Glutamatergic neuron (in vitro differentiated cells): ENCODE data around the gene SLC66A1. TPM values are rescaled to one million over a fixed set of nuclear protein-coding genes. Genes with fewer than 3 reads are reported as not detected.
A peak's percentile ranks its signal among the peaks of the same experiment; 100 is the strongest.
"Not testable (repeated sequence)": the region's sequence is repeated elsewhere in the genome, so short reads cannot be mapped to it uniquely, and the experiment has no call there.

Source experiments
- DNase-seq: peaks from one replicate; pipeline ENCODE4 v3.0.0; 2022
- H3K27ac Mint-ChIP-seq: one replicate; pipeline ENCODE4 v1.8.0; 2020; ENCODE audit warnings: mild to moderate bottlenecking, mixed read lengths, inconsistent platforms; ENCODE audit not compliant: unreplicated experiment
- H3K27me3 Mint-ChIP-seq: one replicate; pipeline ENCODE4 v1.8.0; 2020; ENCODE audit warnings: mild to moderate bottlenecking, moderate library complexity, mixed read lengths, inconsistent platforms; ENCODE audit not compliant: unreplicated experiment
- H3K36me3 Mint-ChIP-seq: one replicate; pipeline ENCODE4 v1.8.0; 2020; ENCODE audit warnings: mild to moderate bottlenecking, mixed read lengths, inconsistent platforms; ENCODE audit not compliant: unreplicated experiment
- H3K4me1 Mint-ChIP-seq: one replicate; pipeline ENCODE4 v1.8.0; 2020; ENCODE audit warnings: mild to moderate bottlenecking, low read depth, mixed read lengths, inconsistent platforms; ENCODE audit not compliant: unreplicated experiment
- H3K4me3 Mint-ChIP-seq: one replicate; pipeline ENCODE4 v1.8.0; 2020; ENCODE audit warnings: mild to moderate bottlenecking, mixed read lengths, inconsistent platforms; ENCODE audit not compliant: unreplicated experiment
- H3K9me3 Mint-ChIP-seq: one replicate; pipeline ENCODE4 v1.8.0; 2020; ENCODE audit warnings: mild to moderate bottlenecking, moderate library complexity, mixed read lengths, inconsistent platforms; ENCODE audit not compliant: unreplicated experiment
- total RNA-seq: library from RNA; stranded (reverse); fragmentation: NEBNext Ultra II Directional; extraction: Animal tissue kit (Norgen Biotek cat#: 25700); gene quantifications from one replicate; pipeline ENCODE4 v1.2.1, GENCODE V29; 2021; ENCODE audit not compliant: unreplicated experiment
- TF ChIP-seq, protein P1 (sequence below): fragments of 200-600 bp; sonication (generic); IDR thresholded peaks from one replicate; pipeline ENCODE4 v1.5.0; 2021; ENCODE audit not compliant: partially characterized antibody, unreplicated experiment

The SLC66A1 gene
- total RNA-seq, 1 donor from 2014 or later: 41.1 TPM

DNA sequence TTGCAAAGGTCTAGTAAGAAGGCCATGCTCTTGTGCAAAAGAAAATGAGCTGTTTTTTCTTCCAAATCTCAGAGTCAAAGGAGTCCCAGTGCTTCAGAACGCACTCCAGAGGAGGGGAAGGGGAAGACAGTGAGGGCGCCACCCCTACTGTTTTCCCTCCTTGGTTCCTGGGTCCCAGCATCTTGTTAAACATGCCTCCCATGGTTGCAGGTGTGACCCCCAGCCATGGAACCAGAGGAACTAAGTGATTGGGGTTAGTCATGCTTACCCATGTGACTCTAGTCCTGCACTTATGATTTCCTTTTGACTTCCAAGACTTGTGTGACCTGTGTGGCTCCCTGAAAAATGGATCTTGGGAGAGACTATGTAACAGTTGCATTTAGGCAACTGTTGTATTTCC is 17.5 kb upstream of the SLC66A1 start:
- Mint-ChIP-seq H3K4me3 (no peak overlapping the region), H3K4me1 (no peaks in the 10 kb centered on the region), H3K36me3 (peaks cover 49% of the 10 kb centered on the region), H3K27me3 (peaks cover 6% of the 10 kb centered on the region), H3K27ac (no peak overlapping the region), H3K9me3 (peaks cover 3% of the 10 kb centered on the region)
- DNase-seq: no peak
- TF ChIP-seq, protein P1, sequence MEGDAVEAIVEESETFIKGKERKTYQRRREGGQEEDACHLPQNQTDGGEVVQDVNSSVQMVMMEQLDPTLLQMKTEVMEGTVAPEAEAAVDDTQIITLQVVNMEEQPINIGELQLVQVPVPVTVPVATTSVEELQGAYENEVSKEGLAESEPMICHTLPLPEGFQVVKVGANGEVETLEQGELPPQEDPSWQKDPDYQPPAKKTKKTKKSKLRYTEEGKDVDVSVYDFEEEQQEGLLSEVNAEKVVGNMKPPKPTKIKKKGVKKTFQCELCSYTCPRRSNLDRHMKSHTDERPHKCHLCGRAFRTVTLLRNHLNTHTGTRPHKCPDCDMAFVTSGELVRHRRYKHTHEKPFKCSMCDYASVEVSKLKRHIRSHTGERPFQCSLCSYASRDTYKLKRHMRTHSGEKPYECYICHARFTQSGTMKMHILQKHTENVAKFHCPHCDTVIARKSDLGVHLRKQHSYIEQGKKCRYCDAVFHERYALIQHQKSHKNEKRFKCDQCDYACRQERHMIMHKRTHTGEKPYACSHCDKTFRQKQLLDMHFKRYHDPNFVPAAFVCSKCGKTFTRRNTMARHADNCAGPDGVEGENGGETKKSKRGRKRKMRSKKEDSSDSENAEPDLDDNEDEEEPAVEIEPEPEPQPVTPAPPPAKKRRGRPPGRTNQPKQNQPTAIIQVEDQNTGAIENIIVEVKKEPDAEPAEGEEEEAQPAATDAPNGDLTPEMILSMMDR: no peak

DNA sequence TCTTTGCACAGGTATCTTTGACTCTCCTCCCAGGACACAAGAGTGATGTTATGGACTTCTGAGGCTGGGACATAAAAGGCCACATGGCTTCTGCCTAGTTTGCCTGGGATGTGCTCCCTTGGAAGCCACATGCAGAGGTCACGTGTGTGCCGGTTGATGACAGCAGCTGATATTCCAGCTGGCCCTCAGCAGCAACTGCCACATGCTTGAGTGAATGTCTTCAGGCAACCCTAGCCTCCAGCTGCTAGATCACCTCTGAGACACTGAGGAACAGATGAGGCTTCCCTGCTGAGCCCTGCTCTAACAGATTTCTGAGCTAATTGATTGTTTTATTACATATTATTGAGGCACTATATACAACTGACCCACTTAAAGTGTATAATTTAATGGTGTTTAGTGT is 11.9 kb upstream of the SLC66A1 start:
- Mint-ChIP-seq H3K27me3 (peaks cover 10% of the 10 kb centered on the region), H3K9me3 (peaks cover 9% of the 10 kb centered on the region), H3K4me3 (no peak overlapping the region), H3K4me1 (no peaks in the 10 kb centered on the region), H3K36me3 (peaks cover 29% of the 10 kb centered on the region), H3K27ac (peak overlapping the region; percentile 50)
- DNase-seq: no peak
- TF ChIP-seq, protein P1: no peak

DNA sequence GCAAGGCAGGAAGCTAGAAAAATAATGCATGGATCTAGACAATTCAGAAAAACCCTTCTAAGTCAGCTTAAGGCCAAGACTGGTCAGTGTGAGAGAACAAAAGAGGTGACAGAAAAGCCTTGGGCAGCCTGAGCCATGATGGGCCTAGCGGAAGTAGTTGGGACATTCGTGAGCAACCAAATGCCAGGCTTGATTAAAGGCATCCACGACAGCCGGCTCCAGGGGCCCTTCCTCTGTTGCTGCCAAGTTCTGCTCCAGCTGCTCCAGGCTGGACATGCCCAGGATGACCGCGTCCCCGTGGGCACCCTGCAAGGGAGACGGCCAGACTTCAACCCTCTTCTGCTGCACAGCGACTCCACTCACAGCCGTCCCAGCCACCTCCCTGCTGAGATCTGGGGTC is 8.0 kb upstream of the SLC66A1 start:
- not testable (repeated sequence) for H3K27ac Mint-ChIP-seq, H3K27me3 Mint-ChIP-seq, H3K4me3 Mint-ChIP-seq, DNase-seq, H3K4me1 Mint-ChIP-seq
- H3K36me3 Mint-ChIP-seq: peaks cover 15% of the 10 kb centered on the region
- peaks cover 11% of the 10 kb centered on the region for H3K9me3 Mint-ChIP-seq

DNA sequence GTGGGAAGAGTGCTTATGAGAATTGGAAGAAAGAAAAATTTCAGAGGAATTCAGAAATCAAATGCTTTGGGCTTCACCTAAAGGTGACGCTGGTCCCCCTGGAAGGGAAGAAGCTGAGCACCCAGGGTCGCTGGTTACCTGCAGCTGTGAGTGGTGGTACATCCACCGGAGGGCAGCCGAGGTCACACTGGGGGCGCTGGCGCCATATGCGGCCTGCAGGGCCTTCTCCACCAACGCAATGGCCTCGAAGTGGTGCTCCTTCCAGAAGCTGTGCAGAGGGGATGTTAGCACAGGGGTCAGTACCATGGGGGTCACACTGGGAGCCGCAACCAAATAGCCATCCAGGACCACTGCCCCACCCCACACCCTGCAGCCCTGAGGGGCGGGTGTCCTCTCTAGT is 6.2 kb upstream of the SLC66A1 start:
- Mint-ChIP-seq H3K36me3 (peaks cover 10% of the 10 kb centered on the region), H3K4me1 (peaks cover 1% of the 10 kb centered on the region), H3K4me3 (no peak overlapping the region), H3K9me3 (peaks cover 6% of the 10 kb centered on the region), H3K27ac (no peak overlapping the region), H3K27me3 (peaks cover 3% of the 10 kb centered on the region)
- TF ChIP-seq, protein P1: no peak
- DNase-seq: no peak

DNA sequence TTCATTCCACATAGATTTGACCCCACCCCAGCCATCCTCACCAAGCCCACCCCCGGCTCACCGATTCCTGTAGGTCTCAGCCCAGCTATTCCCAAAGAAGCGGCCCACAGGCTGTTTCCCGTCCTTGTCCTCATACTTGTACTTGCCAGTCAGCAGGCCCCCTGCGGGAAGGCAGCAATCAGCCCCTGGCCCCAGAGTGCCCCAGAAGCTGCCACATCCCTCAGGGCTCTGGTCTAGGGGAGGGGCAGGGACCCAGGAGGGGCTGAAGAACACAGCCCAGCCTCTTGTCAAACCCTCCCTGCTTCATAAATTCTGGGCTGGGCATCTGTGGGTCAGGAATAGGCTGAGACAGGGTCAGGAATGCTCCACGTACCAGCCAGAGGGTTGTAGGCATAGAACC is 5.2 kb upstream of the SLC66A1 start:
- DNase-seq: no peak
- TF ChIP-seq, protein P1: no peak
- Mint-ChIP-seq H3K36me3 (peaks cover 10% of the 10 kb centered on the region), H3K9me3 (peaks cover 8% of the 10 kb centered on the region), H3K4me1 (peaks cover 5% of the 10 kb centered on the region), H3K4me3 (no peak overlapping the region), H3K27me3 (peaks cover 6% of the 10 kb centered on the region), H3K27ac (no peak overlapping the region)
